Parathyroid adenoma (tissue), 2 donors: ENCODE results near the gene P2RX5.

Source experiments
- H2AFZ ChIP-seq: fragments of 300-600 bp; sonication (generic); one replicate; pipeline ENCODE4 v1.7.0; 2017; ENCODE audit warnings: antibody characterized with exemption, mild to moderate bottlenecking
- H3K27ac ChIP-seq: fragments of 300-600 bp; sonication (generic); one replicate; pipeline ENCODE4 v1.7.0; 2017
- H3K27me3 ChIP-seq: fragments of 300-600 bp; sonication (generic); one replicate; pipeline ENCODE4 v1.7.0; 2017; ENCODE audit warnings: low read length; ENCODE audit not compliant: control insufficient read depth, insufficient read depth
- H3K36me3 ChIP-seq: fragments of 300-600 bp; sonication (generic); one replicate; pipeline ENCODE4 v1.7.0; 2017; ENCODE audit warnings: low read length; ENCODE audit not compliant: control insufficient read depth, insufficient read depth
- H3K4me1 ChIP-seq: fragments of 300-600 bp; sonication (generic); one replicate; pipeline ENCODE4 v1.7.0; 2017; ENCODE audit warnings: control low read depth
- H3K4me2 ChIP-seq: fragments of 300-600 bp; sonication (generic); one replicate; pipeline ENCODE4 v1.7.0; 2017; ENCODE audit warnings: low read length
- H3K4me3 ChIP-seq: fragments of 300-600 bp; sonication (generic); one replicate; pipeline ENCODE4 v1.7.0; 2017; ENCODE audit warnings: low read depth, low read length
- H3K79me2 ChIP-seq: fragments of 300-600 bp; sonication (generic); one replicate; pipeline ENCODE4 v1.7.0; 2017; ENCODE audit warnings: control low read depth
- H3K9ac ChIP-seq: fragments of 300-600 bp; sonication (generic); one replicate; pipeline ENCODE4 v1.7.0; 2017; ENCODE audit warnings: mild to moderate bottlenecking
- H3K9me3 ChIP-seq: fragments of 300-600 bp; sonication (generic); one replicate; pipeline ENCODE4 v1.7.0; 2017; ENCODE audit warnings: low read length; ENCODE audit not compliant: control insufficient read depth
- CTCF ChIP-seq: fragments of 300-600 bp; sonication (generic); IDR thresholded peaks from one replicate; pipeline ENCODE4 v1.7.0; 2017; ENCODE audit warnings: antibody characterized with exemption, mild to moderate bottlenecking
- donor health status: primary hyperparathyroidism.

P2RX5 gene

GRCh38 chr17:3647769-3648555 lies 48.0 kb downstream of the P2RX5 start:
- Histone ChIP-seq H2AFZ (no peak overlapping the region), H3K79me2 (no peaks in the 10 kb centered on the region), H3K27ac (no peak overlapping the region), H3K4me1 (no peaks in the 10 kb centered on the region), H3K9me3 (no peaks in the 10 kb centered on the region), H3K27me3 (no peaks in the 10 kb centered on the region), H3K36me3 (no peaks in the 10 kb centered on the region), H3K9ac (no peak overlapping the region), H3K4me3 (no peak overlapping the region), H3K4me2 (no peak overlapping the region)
- TF ChIP-seq CTCF: peak; percentile 46

GRCh38 chr17:3647251-3647650 lies 48.7 kb downstream of the P2RX5 start:
- H3K79me2 ChIP-seq: no peaks in the 10 kb centered on the region
- no peaks in the 10 kb centered on the region for H3K36me3 ChIP-seq
- no peaks in the 10 kb centered on the region for H3K27me3 ChIP-seq
- H3K9me3 ChIP-seq: no peaks in the 10 kb centered on the region
- H3K4me1 ChIP-seq: no peaks in the 10 kb centered on the region
- H2AFZ ChIP-seq: no peak overlapping the region
- H3K27ac ChIP-seq: no peak overlapping the region
- no peak for TF ChIP-seq CTCF
- no peak overlapping the region for H3K4me2 ChIP-seq
- H3K4me3 ChIP-seq: no peak overlapping the region
- no peak overlapping the region for H3K9ac ChIP-seq

- Histone ChIP-seq H3K36me3 (no peaks in the 10 kb centered on the region), H3K4me1 (no peaks in the 10 kb centered on the region), H3K9me3 (no peaks in the 10 kb centered on the region), H3K27me3 (no peaks in the 10 kb centered on the region), H3K79me2 (no peaks in the 10 kb centered on the region), H3K4me2 (no peak overlapping the region), H2AFZ (no peak overlapping the region), H3K4me3 (no peak overlapping the region), H3K27ac (no peak overlapping the region), H3K9ac (no peak overlapping the region)
- no peak for TF ChIP-seq CTCF
Measured at GRCh38 chr17:3645310-3645709, 50.6 kb downstream of the P2RX5 start.

GRCh38 chr17:3643889-3644349 lies 52.0 kb downstream of the P2RX5 start:
- Histone ChIP-seq H3K27me3 (no peaks in the 10 kb centered on the region), H3K27ac (no peak overlapping the region), H2AFZ (no peak overlapping the region), H3K4me3 (no peak overlapping the region), H3K4me1 (no peaks in the 10 kb centered on the region), H3K9me3 (no peaks in the 10 kb centered on the region), H3K79me2 (no peaks in the 10 kb centered on the region), H3K36me3 (no peaks in the 10 kb centered on the region), H3K4me2 (no peak overlapping the region), H3K9ac (no peak overlapping the region)
- no peak for TF ChIP-seq CTCF
